ENCODE data around the gene AKAP13. TPM values are rescaled to one million over a fixed set of nuclear protein-coding genes. Genes with fewer than 3 reads are reported as not detected.

Gene AKAP13
- polyA plus RNA-seq, 3 donors, result 79.6 to 92.8 (median 87.3) TPM

DNA sequence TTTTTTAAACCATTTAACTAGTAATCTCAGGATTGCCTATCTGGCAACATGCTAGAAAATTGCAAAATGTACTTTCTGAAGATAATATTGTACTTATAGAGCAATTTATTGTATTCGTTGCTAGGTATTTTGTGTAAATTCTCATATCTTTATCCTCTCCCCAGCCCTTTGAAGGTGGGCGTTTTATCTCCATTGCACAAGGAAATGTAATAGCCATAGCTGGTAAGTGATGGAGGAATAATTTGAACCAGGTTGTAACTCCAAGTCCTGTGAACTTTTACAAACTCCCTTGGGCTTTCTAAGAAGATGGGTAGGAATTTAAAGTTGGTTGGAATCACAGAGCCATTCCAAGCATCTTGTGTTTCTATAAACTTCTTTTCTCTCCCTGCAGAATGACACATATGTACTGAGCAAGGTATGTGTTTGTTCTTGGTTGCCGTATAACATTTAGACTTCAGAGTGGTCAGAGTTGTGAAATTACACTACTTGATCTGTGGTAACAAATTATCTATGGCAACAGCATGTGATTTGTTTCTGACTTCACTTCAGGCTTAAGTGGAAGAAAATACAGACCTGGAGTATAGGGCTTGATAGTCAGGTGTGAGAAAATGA lies 170.9 kb downstream of the AKAP13 start:
- DNase-seq (ENCODE audit: low read depth in 3 of 3, low spot score in 2 of 3), result no peak

DNA sequence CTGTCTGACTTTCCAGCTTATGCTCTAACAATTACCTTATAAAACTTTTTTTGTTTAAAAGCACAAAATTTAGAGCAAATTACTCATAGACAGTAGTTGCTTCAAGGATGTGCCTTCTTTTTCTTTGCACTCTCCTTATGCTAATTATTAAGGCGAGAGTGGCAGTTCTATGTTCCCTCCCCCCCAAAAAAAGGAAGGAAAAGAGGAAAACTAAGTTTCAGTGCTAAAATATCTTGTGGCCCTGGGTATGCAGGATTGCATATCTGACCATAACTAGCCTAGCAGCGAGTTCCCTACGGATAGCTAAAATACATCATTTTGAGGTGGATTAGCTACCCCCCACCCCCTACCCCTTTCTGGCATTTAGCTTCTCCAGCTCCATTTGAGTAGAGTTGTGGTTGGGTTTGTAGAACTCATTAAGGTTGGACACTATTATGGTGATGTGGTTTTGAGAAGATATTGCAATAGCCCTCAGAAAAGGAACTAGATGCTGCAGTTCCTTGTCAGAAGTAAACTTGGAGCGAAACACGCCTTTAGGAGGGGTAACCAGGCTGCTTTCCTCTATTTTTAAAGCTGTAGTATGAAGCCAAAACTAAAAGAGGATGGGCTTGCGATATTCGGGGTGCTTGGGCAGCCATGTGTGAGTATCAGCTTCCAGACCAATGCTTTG lies 174.6 kb downstream of the AKAP13 start:
- DNase-seq (ENCODE audit: low read depth in 3 of 3, low spot score in 2 of 3), result no peak

DNA sequence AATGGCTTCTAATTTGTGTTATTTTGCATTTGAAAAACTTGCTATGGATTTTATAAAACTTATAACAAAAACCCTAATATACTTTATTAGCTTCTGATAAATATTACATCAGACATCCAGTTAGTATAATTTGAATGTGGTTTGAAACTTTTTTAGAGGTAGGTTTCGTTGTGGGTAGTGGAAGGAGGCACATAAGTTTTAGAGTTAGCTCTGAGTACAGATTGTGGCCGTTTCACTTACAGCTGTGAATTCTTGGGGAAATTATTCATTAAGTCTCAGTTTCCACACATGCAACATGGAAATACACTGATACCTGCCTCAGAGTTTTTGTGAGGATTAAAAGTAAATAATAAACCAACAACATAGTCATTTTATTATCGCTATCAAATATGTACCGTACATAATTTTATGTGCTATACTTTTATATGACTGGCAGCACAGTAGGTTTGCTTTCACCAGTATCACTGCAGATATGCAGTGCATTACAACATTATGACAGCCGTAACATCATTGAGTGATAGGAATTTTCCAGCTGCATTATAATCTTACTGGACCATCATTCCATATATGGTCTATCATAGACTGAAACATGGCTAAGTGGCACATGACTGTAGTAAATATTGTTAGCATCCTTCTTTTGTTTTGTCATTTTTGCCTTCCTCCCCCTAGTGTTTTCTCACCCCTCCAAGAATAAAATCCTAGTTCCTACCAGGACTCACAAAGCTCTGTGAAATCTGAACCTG lies 175.6 kb downstream of the AKAP13 start:
- no peak for DNase-seq (ENCODE audit: low read depth in 3 of 3, low spot score in 2 of 3)

DNA sequence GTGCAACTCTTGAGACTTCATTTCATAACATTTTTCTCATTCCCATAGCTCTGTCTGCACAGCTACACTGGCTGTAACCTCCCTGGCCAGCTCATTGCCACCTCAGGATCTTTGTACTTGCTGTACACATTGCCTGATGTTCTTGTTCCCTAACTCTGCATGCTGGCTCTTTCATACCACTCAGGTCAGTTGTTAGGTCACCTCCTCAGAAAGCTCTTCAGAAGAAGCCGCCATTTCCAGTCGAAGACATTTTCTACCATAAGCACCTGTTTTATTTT lies 176.2 kb downstream of the AKAP13 start:
- DNase-seq (ENCODE audit: low read depth in 3 of 3, low spot score in 2 of 3), result no peak

DNA sequence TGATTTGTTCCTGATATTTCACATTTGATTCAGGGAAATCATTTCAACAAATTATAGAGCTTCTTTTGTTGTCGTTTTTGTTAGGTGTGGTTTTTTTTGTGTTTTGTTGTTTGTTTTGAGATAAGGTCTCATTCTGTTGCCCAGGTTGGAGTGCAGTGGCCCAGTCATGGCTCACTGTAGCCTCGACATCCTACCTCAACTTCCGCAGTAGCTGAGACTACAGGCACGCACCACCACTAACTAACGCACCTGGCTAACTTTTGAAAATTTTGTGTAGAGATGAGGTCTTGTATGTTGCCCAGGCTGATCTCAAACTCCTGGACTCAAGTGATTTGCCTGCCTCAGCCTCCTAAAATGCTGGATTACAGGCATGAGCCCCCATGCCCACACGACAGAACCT lies 177.0 kb downstream of the AKAP13 start:
- no peak for DNase-seq (ENCODE audit: low read depth in 3 of 3, low spot score in 2 of 3)

DNA sequence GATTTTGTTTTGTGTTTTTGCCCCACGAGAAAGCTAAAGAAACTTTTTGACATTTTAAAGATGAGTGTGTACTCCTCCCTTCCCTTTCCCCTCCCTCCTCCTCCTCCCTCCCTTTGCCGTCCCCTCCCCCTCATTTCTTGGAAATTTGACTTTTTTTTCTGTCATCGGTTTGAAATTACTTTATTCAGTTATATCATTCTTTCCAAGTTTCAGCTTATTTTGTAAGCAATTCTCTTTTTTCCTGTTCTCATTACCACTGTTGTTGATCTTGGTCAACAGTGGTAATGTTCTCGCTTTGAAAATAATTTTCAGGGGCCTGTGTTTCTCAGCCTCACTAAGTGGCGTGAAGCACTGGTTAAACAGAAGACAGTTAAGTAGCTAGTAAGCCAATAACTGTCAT lies 178.4 kb downstream of the AKAP13 start:
- no peak for DNase-seq (ENCODE audit: low read depth in 3 of 3, low spot score in 2 of 3)

DNA sequence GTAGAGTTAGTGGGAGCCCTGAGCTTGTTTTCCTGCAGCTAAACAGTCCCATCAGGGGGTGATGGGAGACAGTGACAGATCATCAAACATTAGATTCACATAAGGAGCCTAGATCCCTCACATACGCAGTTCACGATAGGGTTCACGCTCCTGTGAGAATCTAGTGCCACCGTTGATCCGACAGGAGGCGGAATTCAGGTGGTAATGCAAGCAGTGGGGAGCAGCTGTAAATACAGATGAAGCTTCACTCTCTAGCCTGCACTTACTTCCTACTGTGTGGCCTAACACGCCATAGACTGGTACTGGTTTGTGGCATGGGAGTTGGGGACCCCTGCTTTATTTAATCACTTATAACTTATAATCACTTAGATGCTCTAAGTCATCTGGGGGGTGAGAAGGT lies 179.1 kb downstream of the AKAP13 start:
- no peak for DNase-seq (ENCODE audit: low read depth in 3 of 3, low spot score in 2 of 3)

DNA sequence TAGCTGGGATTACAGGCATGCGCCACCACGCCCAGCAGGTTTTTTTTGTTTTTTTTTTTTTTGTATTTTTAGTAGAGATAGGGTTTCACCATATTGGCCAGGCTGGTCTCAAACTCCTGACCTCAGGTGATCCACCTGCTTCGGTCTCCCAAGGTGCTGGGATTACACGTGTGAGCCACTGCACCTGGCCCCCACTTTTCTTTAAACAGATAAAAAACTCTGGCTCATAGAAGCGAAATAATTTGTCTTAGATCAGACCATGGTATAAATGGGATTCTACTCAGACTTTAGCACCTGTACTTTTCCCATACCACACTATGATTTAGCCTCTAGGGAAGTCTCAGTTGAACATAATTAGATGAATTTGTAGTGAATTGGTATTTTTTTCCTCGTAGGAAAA lies 182.4 kb downstream of the AKAP13 start:
- no peak for DNase-seq (ENCODE audit: low read depth in 3 of 3, low spot score in 2 of 3)

DNA sequence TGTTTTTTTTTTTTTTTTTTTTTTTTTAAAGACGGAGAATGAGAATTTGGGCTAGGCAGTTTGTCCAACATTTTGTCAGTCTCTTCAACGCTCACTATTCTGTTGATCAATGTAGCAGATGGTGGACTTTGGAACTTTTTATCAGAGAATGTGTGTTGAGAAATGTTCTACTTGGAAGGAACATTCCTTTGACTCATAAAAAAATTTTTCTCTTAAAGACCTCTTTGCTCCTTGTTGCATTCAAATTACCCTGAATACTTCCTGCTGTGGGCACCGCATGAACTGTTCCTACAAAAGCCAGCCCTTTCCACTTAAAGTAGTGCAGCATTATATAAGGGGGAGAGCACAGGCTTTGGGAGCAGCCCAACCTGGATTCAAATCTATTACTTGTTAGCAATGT lies 182.9 kb downstream of the AKAP13 start:
- no peak for DNase-seq (ENCODE audit: low read depth in 3 of 3, low spot score in 2 of 3)

DNA sequence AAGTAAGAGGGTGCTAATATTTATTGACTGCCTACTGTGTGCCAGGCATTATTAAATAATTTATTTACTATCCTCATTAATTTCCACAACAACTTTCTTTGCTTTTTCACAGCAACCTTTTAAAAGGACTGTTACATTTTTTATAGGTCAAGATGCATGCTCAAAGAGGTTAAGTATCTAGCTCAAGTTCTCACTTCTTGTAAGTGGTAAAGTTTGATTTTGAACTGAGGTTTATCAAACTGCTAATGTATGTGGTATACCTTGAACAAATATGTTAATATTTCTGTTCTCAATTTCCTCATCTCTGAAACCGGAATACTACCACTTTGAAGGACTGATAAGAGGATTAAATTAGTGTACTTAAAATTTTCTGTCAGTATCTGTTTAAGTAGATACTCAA lies 183.3 kb downstream of the AKAP13 start:
- DNase-seq (ENCODE audit: low read depth in 3 of 3, low spot score in 2 of 3), result no peak

DNA sequence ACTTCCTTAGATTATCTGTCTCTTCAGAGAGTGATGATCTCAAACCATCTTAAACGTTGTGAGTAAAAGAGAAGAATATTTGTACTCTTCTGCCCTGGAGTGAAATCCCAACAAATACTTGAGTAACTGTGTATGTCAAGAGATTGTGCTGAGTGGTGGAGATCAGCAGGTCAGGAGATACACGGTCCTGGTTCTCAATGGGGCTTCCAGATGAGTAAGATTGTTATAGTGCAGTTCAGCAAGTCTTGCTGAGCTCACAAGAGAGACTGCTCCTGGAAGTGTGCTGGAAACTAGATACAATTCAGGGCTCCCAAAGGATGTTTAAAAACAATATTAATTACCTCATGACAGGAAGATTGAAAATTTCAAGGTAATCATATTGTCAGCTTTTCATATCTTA lies 184.3 kb downstream of the AKAP13 start:
- no peak for DNase-seq (ENCODE audit: low read depth in 3 of 3, low spot score in 2 of 3)

DNA sequence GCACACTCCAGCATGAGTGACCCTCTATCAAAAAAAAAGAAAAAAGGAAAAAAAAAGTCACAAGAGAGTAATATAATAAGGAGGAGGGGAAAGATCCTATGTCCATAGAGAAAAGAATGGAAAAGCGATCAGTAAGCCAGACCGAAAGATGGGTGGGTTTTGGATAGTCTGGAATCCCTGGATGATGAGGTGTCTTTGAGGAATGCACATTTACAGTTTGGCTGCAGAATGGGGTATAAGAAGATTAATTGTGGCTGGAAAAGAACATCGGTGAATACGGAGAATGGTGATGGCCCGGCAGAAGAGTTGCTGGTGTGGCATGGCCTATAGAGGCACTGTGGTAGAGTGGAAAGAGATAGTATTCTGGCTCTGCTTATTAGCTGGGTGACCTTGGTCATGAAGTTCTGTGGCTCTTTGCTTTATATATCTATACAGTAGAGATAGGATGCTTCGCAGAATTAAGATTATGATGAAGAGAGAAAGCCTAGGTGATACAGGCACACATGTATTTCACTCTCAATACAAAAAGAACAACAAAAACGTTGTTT lies 187.9 kb downstream of the AKAP13 start:
- no peak for DNase-seq (ENCODE audit: low read depth in 3 of 3, low spot score in 2 of 3)

DNA sequence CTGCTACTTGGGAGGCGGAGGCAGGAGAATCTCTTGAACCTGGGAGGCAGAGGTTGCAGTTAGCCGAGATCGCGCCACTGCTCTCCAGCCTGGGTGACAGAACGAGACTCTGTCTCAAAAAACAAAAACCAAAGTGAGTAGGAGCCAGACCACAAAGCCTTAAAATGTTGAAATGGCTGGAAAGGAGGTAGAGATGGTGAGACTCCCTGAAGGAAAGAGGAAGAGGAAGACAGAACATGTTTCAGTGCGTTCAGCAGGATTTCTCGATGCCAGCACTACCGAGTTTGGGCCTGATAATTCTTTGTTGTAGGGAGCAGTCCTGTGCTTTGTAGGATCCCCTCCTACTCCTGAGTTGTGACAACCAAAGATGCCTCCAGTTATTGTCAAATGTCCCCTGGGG lies 189.9 kb downstream of the AKAP13 start:
- no peak for DNase-seq (ENCODE audit: low read depth in 3 of 3, low spot score in 2 of 3)

DNA sequence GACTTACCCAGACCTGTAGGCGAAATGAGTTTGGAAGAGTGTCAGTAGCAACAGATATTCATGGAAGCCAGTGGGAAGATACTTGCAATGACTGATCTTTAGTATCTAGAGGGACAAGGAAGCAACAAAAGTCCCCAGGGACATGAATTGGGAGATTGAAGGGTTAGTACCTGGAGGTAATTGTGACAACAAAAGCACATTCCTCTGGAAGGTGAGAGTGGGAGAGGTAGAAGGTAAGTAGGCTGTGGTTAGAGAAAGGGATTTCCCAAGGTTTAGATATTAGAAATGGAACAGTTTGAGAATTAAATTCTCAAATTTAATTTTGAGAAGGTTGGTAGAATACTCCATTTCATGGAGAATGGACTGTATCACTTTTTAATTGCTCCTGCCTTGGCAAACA lies 191.4 kb downstream of the AKAP13 start:
- no peak for DNase-seq (ENCODE audit: low read depth in 3 of 3, low spot score in 2 of 3)

DNA sequence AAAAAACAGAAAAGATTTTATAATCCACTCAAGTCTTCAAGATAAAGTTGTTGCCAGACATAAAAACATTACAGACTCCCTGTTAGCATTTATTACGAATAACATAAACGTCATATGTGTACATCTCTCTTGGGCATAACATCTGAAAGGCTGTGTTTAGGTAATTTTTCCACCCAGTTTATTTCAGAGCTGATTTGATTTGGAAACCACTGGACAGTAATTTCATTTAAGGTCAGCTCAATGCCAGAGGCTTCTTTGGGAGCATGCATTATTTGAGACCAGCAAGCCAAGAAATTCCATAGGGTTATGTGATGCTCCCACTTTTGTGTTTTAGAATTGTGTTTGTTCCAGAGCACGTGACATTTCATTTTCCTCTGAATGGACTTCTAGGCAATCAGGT lies 196.0 kb downstream of the AKAP13 start:
- DNase-seq (ENCODE audit: low read depth in 3 of 3, low spot score in 2 of 3), result no peak

DNA sequence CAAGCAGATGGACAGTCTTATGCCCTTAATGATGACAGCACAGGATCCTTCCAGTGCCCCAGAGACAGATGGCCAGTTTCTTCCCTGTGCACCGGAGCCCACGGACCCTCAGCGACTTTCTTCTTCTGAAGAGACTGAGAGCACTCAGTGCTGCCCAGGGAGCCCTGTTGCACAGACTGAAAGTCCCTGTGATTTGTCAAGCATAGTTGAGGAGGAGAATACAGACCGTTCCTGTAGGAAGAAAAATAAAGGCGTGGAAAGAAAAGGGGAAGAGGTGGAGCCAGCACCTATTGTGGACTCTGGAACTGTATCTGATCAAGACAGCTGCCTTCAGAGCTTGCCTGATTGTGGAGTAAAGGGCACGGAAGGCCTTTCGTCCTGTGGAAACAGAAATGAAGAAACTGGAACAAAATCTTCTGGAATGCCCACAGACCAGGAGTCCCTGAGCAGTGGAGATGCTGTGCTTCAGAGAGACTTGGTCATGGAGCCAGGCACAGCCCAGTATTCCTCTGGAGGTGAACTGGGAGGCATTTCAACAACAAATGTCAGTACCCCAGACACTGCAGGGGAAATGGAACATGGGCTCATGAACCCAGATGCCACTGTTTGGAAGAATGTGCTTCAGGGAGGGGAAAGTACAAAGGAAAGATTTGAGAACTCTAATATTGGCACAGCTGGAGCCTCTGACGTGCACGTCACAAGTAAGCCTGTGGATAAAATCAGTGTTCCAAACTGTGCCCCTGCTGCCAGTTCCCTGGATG lies 198.7 kb downstream of the AKAP13 start:
- no peak for DNase-seq (ENCODE audit: low read depth in 3 of 3, low spot score in 2 of 3)

DNA sequence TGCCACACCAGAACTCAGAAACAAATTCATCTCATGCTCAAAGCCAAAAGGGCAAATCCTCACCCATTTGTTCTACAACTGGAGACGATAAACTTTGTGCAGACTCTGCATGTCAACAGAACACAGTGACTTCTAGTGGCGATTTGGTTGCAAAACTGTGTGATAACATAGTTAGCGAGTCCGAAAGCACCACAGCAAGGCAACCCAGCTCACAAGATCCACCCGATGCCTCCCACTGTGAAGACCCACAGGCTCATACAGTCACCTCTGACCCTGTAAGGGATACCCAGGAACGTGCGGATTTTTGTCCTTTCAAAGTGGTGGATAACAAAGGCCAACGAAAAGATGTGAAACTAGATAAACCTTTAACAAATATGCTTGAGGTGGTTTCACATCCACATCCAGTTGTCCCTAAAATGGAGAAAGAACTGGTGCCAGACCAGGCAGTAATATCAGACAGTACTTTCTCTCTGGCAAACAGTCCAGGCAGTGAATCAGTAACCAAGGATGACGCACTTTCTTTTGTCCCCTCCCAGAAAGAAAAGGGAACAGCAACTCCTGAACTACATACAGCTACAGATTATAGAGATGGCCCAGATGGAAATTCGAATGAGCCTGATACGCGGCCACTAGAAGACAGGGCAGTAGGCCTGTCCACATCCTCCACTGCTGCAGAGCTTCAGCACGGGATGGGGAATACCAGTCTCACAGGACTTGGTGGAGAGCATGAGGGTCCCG lies 199.7 kb downstream of the AKAP13 start:
- DNase-seq (ENCODE audit: low read depth in 3 of 3, low spot score in 2 of 3), result no peak

DNA sequence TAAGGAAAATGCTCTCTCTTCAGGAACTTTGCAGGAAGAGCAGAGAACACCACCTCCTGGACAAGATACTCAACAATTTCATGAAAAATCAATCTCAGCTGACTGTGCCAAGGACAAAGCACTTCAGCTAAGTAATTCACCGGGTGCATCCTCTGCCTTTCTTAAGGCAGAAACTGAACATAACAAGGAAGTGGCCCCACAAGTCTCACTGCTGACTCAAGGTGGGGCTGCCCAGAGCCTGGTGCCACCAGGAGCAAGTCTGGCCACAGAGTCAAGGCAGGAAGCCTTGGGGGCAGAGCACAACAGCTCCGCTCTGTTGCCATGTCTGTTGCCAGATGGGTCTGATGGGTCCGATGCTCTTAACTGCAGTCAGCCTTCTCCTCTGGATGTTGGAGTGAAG lies 200.5 kb downstream of the AKAP13 start:
- DNase-seq (ENCODE audit: low read depth in 3 of 3, low spot score in 2 of 3), result no peak

DNA sequence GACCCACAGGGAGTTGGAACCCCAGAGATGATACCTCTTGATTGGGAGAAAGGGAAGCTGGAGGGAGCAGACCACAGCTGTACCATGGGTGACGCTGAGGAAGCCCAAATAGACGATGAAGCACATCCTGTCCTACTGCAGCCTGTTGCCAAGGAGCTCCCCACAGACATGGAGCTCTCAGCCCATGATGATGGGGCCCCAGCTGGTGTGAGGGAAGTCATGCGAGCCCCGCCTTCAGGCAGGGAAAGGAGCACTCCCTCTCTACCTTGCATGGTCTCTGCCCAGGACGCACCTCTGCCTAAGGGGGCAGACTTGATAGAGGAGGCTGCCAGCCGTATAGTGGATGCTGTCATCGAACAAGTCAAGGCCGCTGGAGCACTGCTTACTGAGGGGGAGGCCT lies 201.1 kb downstream of the AKAP13 start:
- no peak for DNase-seq (ENCODE audit: low read depth in 3 of 3, low spot score in 2 of 3)
